Stimulated activated CD4-positive, alpha-beta T cell treated with anti-CD3 and anti-CD28 coated beads, TNF-alpha, amount 100 ng/mL, for 24 hours (primary cell): ENCODE data around the gene UNC45A.

Experiments
- DNase-seq, 3 experiments: peaks; one replicate each; pipeline ENCODE4 v3.0.0-alpha.2; 2020; ENCODE audit warnings: low read depth in 3 of 3

UNC45A gene

DNA sequence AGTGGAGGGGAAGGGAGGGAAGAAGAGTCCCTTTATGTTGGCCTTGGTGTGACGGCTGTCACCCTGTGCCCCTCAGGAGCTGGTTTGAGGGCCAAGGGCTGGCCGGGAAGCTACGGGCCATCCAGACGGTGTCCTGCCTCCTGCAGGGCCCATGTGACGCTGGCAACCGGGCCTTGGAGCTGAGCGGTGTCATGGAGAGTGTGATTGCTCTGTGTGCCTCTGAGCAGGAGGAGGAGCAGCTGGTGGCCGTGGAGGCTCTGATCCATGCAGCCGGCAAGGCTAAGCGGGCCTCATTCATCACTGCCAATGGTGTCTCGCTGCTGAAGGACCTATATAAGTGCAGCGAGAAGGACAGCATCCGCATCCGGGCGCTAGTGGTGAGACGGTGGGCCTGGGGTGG lies 11.5 kb downstream of the UNC45A start:
- no peak for DNase-seq

GRCh38 chr15:90946941-90947576 lies 12.0 kb downstream of the UNC45A start:
- DNase-seq: no peak

GRCh38 chr15:90947577-90948357 lies 12.7 kb downstream of the UNC45A start:
- DNase-seq: no peak

- DNase-seq: no peak
These were observed 13.4 kb downstream of the UNC45A start for GRCh38 chr15:90948506-90948905.

DNA sequence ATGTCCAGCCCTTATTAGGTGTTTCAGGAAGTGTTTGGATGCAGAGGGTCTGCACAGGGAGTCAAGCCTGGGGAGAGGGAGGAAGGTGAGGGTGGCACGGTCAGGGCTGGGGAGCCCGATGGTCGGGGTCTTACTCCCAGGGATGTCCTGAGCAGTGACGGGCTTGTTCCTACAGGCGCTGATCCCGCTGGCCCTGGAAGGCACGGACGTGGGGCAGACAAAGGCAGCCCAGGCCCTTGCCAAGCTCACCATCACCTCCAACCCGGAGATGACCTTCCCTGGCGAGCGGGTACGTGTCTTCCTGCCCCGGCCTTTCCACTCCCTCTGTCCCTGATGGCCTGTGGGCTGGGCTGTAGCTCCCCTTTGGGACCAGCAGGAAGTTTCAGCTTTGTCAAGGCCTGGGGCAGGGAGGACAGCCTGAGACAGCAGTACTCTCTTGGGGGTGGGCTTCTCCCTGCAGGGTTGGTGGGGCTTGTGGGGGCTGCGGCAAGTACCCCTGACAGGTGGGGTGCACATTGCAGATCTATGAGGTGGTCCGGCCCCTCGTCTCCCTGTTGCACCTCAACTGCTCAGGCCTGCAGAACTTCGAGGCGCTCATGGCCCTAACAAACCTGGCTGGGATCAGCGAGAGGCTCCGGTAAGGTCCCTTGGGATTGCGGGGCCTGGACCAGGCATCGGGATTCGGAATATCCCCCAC lies 15.0 kb downstream of the UNC45A start:
- no peak for DNase-seq

- no peak for DNase-seq
These were observed 15.6 kb downstream of the UNC45A start for GRCh38 chr15:90950676-90951075.

DNA sequence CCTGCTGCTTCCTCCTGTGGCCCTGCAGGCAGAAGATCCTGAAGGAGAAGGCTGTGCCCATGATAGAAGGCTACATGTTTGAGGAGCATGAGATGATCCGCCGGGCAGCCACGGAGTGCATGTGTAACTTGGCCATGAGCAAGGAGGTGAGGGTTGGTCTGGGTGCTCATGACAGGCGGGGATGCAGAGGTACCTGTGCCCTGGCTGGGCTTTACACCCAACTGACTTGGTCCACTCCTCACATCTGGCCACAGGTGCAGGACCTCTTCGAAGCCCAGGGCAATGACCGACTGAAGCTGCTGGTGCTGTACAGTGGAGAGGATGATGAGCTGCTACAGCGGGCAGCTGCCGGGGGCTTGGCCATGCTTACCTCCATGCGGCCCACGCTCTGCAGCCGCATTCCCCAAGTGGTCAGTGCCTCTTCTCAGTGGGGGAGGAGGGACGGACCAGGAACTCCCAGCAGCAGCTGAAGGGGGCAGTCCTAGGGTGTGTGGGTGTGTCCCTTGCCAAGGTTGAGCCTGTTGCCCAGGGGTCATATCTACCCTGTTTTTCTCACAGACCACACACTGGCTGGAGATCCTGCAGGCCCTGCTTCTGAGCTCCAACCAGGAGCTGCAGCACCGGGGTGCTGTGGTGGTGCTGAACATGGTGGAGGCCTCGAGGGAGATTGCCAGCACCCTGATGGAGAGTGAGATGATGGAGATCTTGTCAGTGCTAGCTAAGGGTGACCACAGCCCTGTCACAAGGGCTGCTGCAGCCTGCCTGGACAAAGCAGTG lies 18.0 kb downstream of the UNC45A start:
- no peak for DNase-seq

DNA sequence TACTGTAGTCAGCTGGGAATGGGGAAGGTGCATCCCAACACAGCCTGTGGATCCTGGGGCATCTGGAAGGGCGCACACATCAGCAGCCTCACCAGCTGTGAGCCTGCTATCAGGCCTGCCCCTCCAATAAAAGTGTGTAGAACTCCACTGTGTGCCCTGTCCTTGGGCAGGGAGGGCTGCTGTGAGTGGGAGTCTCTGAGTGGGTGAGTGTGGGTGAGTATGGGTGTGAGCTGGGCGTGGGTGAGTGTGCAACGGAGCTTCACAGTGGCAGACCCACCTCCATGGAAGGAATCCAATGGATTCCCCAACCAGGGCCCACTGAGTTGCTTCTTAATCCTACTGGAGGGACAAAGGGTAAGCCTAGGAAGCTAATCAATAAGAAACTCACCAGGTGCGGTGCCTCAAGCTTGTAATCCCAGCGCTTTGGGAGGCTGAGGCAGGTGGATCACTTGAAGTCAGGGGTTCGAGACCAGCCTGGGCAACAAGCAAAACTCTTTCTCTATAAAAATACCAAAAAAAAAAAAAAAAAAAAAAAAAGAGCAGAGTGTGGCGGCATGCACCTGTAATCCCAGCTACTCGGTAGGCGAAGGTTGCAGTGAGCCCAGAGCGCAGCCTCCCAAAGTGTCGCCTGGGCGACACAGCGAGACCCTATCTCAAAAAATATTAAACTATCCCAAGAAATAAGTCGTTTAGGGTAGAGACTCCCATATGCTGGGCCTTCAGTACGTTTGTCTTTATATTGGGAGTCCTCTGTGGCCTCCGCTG lies 19.0 kb downstream of the UNC45A start:
- no peak for DNase-seq

DNA sequence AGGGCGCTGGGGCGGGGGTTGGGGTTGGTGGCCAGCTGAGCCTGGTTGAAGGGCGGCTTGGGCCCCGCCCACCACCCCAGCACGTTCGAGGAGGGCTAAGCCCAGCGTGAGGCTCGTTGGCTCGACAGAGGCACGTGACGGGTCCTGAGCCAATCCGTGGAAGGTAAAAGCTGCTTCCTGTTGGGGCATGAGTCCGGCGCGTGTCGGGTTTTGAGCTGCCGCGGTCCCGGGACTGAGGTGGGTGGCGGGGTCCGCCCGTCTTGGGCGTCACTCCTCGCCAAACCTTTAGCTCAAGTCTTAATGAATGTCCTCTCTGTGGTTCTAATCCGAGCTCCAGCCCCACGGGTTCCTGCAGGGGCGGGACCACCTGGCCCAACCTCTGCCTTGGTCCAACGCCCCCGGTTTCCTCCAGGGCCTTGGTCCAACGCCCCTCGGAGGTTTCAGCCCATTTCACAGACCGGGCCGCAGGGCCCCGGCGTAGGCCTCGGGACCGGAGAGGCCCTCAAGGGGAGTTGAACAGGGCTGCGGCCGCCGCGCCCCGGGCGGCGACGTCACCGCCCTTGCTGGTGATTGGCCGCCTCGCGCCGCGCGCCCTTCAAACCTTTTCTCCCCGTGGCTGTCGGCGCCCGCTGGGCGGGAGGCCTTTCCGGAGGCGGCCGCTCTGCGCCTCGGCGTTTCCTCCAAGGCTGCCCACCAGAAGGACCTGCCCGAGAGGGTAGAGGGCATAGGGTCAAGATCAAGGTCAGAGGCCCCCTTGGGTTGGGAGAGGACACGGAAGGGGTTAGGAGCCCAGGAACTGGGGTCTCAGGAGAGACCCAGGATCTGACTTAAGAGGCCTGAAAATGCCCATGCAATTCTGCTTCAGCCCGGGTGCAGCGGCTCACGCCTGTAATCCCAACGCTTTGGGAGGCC lies 19.9 kb downstream of the UNC45A start, which contains the start of gene RCCD1:
Gene RCCD1, plus strand, starts transcription at position 173 of the 912 bp plus-strand sequence. CDS start 1,851 bp downstream, outside the sequence.
- DNase-seq: peak; percentile 76 to 92 (median 78)

GRCh38 chr15:90955624-90956273 lies 20.7 kb downstream of the UNC45A start:
- DNase-seq: no peak

- peak in 2 of 3 experiments; percentile 21 to 60 for DNase-seq
These were observed 21.4 kb downstream of the UNC45A start for GRCh38 chr15:90956274-90957030.

DNA sequence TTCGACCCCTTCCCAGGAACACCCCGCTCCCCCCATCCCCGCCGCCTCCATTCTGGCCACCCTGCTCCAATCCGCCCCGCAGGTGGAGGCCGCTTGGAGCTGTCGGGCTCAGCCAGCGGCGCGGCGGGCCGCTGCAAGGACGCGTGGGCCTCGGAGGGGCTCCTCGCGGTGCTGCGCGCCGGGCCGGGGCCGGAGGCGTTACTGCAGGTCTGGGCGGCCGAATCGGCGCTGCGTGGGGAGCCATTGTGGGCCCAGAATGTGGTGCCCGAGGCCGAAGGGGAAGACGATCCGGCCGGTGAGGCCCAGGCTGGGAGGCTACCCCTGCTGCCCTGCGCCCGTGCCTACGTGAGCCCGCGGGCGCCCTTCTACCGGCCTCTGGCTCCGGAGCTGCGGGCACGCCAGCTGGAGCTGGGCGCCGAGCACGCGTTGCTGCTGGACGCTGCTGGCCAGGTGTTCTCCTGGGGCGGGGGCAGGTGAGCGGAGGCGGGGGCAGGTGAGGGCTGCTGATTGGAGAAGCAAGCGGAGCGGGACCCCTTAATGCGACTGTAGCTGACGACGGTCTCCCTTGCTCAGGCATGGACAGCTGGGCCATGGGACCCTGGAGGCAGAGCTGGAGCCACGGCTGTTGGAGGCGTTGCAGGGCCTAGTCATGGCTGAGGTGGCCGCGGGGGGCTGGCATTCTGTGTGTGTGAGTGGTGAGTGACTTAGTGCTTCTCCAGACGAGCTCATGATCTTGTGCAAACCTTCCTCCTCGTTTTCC lies 22.1 kb downstream of the UNC45A start:
- no peak for DNase-seq

GRCh38 chr15:90957791-90958190 lies 22.7 kb downstream of the UNC45A start:
- DNase-seq: no peak

- no peak for DNase-seq
These were observed 24.0 kb downstream of the UNC45A start for GRCh38 chr15:90959028-90959595.

GRCh38 chr15:90959894-90960293 lies 24.8 kb downstream of the UNC45A start:
- no peak for DNase-seq

DNA sequence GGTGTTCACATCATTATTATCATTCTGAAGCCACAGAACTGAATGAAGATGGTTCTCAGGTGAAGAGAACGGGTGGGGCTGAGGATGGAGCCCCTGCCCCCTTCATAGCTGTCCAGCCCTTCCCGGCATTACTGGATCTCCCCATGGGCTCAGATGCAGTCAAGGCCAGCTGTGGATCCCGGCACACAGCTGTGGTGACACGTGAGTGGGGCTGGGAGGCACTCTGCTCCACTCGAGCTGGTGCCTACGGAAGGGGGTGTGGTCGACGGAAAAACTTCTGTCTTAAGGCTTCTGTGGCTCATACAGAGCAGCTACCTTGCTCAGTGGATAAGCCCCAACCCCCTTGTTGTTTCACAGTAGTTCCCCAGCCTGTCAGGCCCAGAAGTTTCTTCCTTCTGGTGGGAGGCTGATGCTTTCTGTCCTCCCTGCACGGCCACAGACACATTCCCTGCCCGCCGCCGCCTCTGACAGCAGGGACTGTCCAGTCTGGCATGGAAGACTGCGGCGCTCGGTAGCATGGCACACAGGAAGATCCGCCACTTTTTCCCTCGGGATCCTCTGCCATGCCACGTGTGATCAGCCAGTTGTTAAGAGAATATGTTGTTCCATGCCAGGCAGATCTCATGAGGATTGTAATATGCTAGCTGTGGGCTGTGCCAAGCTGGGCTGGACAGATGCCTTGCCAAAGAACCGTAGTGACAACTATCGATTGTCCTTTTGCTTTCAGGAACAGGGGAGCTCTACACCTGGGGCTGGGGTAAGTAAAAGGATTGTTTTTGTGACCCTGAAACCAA lies 25.4 kb downstream of the UNC45A start:
- no peak for DNase-seq

GRCh38 chr15:90962021-90962420 lies 26.9 kb downstream of the UNC45A start:
- no peak for DNase-seq
